Fibroblast of the aortic adventitia (primary cell): Measurements from ENCODE around the gene GARIN5A. TPM values are rescaled to one million over a fixed set of nuclear protein-coding genes. Genes with fewer than 3 reads are reported as not detected.
"Not testable (repeated sequence)": the region's sequence is repeated elsewhere in the genome, so short reads cannot be mapped to it uniquely, and the experiment has no call there.

Experiments
- DNase-seq: peaks from one replicate; pipeline ENCODE4 v3.0.0-alpha.2; 2010; ENCODE audit warnings: low read depth
- H3K4me3 ChIP-seq: 2 replicates; pipeline ENCODE4 v1.5.1; 2011; ENCODE audit warnings: low read depth, mild to moderate bottlenecking, control low read depth, low read length, moderate library complexity
- total RNA-seq: library from RNA; depleted of rRNA; stranded (reverse); fragments of >200 nt; gene quantifications from 2 replicates; pipeline ENCODE4 v1.2.3, GENCODE V29; 2012; ENCODE audit warnings: low replicate concordance
- TF ChIP-seq, protein P1 (sequence below): IDR thresholded peaks from 2 replicates; pipeline ENCODE4 v1.5.1; 2011; ENCODE audit warnings: mild to moderate bottlenecking, low read length, control low read depth, inconsistent platforms; ENCODE audit not compliant: insufficient read depth

The GARIN5A gene
- total RNA-seq, 1 donor: not detected

DNA sequence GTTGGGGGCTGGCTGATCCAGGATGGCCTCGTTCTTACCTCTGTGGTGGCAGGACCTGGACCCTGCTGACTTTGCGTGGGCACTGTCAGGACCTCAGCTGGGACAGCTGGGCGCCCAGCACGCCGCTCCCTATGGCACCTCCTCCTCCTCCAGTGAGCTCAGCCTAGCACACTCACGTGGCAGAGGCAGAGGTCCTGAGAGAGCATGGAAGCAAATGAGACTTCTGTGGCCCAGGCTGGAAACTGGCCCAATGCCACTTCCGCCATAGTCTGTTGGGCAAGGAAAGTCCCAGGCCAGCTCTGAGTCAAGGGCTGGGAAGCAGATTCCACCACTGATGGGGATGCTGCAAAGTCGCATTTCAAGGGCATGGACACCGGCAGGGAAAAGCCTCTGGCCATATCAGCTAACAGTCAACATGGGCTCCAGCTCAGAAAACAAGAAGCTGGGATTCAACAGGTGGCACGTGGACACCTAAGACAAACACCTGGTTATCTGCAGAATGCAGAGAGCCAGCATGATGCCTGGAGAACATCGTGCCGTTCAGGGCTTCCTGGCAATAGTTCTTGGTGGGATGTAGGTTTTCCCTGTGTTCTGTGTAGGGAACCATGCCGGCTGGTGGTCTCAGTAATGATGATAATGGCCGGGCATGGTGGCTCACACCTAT lies 27.3 kb downstream of the GARIN5A start:
- DNase-seq: no peak
- TF ChIP-seq, protein P1, sequence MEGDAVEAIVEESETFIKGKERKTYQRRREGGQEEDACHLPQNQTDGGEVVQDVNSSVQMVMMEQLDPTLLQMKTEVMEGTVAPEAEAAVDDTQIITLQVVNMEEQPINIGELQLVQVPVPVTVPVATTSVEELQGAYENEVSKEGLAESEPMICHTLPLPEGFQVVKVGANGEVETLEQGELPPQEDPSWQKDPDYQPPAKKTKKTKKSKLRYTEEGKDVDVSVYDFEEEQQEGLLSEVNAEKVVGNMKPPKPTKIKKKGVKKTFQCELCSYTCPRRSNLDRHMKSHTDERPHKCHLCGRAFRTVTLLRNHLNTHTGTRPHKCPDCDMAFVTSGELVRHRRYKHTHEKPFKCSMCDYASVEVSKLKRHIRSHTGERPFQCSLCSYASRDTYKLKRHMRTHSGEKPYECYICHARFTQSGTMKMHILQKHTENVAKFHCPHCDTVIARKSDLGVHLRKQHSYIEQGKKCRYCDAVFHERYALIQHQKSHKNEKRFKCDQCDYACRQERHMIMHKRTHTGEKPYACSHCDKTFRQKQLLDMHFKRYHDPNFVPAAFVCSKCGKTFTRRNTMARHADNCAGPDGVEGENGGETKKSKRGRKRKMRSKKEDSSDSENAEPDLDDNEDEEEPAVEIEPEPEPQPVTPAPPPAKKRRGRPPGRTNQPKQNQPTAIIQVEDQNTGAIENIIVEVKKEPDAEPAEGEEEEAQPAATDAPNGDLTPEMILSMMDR: no peak
- H3K4me3 ChIP-seq: no peak overlapping the region

DNA sequence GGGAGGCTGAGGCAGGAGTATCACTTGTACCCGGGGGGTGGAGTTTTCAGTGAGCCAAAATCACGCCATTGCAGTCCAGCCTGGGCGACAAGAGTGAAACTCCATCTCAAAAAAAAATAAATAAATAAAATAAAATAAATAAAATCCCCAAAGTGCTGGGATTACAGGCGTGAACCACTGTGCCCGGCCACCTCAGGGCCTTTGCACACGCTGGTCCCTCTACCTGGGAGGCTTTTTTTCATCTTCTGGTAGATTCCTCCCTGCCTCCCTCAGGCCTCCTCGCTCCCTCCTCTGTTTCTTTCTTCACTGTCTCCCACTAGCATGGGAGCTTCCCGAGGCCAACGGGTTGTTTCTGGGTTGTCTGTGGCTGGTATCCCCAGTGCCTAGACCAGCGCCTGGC lies 28.9 kb downstream of the GARIN5A start:
- no peak for DNase-seq
- TF ChIP-seq, protein P1: no peak
- H3K4me3 ChIP-seq: no peak overlapping the region

DNA sequence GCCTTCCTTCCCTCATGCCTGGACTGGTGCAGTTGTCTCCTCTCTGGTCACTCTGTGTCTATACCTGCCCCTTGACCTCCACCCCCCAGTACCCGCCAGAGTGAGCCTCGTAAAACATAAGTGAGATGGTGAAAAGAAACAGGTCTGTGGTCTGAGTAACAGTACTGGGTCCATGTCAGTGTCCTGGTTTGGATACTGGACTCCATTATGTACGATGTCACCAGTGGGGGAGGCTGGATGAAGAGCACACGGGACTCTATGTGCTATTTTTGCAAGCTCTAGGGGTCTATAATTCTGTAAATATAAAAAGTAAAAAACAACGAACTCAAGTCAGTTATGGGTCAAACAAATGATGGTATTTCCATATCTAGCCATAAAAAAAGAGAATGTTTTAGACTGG lies 29.6 kb downstream of the GARIN5A start:
- TF ChIP-seq, protein P1: no peak
- DNase-seq: no peak
- H3K4me3 ChIP-seq: no peak overlapping the region

DNA sequence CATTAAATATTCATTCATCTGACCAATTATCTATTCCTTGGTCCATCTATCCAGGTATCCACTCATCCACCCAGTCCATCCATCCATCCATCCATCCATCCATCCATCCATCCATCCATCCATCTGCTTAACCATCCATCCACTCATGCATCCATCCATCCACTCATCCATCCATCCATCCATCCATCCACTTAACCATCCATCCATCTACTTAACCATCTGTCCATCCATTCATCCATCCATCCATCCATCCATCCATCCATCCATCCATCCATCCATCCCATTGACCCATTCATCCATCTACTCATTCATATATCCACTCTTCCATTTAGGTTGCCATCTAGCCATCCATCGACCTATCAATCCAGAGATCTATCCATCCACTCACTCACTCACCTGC lies 32.6 kb downstream of the GARIN5A start:
- DNase-seq: no peak
- H3K4me3 ChIP-seq: no peak overlapping the region
- TF ChIP-seq, protein P1: no peak

DNA sequence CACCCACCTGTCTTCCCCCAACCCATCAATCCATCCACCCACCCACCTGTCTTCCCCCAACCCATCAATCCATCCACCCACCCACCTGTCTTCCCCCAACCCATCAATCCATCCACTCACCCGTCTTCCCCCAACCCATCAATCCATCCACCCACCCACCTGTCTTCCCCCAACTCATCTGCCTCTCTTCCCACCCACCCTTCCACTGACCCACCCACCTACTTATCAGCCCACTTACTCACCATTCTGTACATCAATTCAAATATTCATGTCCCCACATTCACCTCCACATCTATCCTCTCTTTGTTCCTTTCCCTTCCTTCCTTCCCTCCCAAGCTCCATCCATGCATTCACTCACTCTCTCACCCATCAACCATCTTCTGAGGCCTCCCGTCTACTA lies 37.5 kb downstream of the GARIN5A start:
- not testable (repeated sequence) for H3K4me3 ChIP-seq, DNase-seq

DNA sequence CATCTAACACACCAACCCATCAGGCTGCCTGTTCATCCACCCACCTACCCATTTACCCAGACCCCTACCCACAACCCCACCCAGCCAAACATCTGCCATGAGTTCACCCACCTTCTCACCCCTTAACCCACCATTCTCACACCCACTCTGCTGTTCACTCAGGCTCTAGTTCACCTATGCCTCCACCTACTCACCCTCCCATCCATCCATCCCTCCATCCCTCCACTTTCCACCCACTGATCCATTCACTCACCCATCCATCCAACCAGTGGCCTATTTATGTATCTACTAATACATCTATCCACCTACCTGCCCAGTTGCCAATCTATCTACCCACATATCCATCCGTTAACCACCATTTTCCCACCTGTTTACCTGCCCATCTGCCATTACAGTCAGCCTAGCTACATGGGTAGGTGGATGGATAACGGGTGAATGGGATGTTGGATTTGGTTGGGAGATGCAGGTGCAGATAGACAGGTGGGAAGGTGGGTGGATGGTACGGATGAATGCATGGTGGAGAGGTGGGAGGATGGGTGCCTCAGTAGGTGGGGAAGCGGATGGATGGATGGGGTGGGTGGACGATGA lies 38.7 kb downstream of the GARIN5A start:
- no peak overlapping the region for H3K4me3 ChIP-seq
- no peak for DNase-seq
- TF ChIP-seq, protein P1: no peak

DNA sequence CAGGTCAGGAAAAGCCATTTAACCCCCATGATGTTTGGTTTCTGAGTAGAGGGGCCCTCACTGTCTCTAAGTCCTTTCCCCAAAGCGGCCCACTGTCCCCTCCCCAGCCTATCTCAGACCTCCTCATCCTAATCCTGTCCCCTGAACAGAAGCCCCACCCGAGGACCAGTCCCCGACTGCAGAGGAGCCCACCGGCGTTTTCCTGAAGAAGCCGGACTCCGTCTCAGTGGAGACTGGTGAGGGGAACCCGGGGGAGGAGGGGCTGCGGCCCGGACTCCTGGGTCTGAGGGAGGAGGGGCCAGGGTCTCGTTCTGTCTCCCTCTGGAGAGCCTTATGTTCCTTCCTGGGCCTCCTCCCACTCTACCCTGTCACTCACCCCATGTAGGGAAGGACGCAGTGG lies 41.0 kb downstream of the GARIN5A start:
- no peak overlapping the region for H3K4me3 ChIP-seq
- DNase-seq: no peak
- TF ChIP-seq, protein P1: no peak
